BLaER1 (cell line): ENCODE data around the gene CEACAM19.
"Not testable (repeated sequence)": the region's sequence is repeated elsewhere in the genome, so short reads cannot be mapped to it uniquely, and the experiment has no call there.

ENCODE experiments used
- H3K27ac ChIP-seq: shearing (Covaris generic); formaldehyde crosslinking; 2 replicates; pipeline ENCODE4 v1.8.1; 2022
- H3K27me3 ChIP-seq: shearing (Covaris generic); formaldehyde crosslinking; 2 replicates; pipeline ENCODE4 v1.8.1; 2022
- H3K36me3 ChIP-seq: shearing (Covaris generic); formaldehyde crosslinking; 2 replicates; pipeline ENCODE4 v1.8.1; 2022
- H3K4me1 ChIP-seq: shearing (Covaris generic); formaldehyde crosslinking; 2 replicates; pipeline ENCODE4 v1.8.1; 2022
- H3K4me2 ChIP-seq: shearing (Covaris generic); formaldehyde crosslinking; 2 replicates; pipeline ENCODE4 v1.8.1; 2022
- H3K4me3 ChIP-seq: shearing (Covaris generic); formaldehyde crosslinking; 2 replicates; pipeline ENCODE4 v1.8.1; 2022
- H3K9ac ChIP-seq: shearing (Covaris generic); formaldehyde crosslinking; 2 replicates; pipeline ENCODE4 v1.8.1; 2022
- H3K9me3 ChIP-seq: shearing (Covaris generic); formaldehyde crosslinking; 2 replicates; pipeline ENCODE4 v1.8.1; 2022
- H4K20me1 ChIP-seq: shearing (Covaris generic); formaldehyde crosslinking; 2 replicates; pipeline ENCODE4 v1.8.1; 2022
- Cebpa-rat ChIP-seq: shearing (Covaris generic); IDR thresholded peaks from 2 replicates; pipeline ENCODE4 v1.8.1; 2022

Gene CEACAM19

GRCh38 chr19:44700547-44700946 is 29.3 kb downstream of the CEACAM19 start:
- H3K4me1 ChIP-seq: peaks cover 26% of the 10 kb centered on the region

DNA sequence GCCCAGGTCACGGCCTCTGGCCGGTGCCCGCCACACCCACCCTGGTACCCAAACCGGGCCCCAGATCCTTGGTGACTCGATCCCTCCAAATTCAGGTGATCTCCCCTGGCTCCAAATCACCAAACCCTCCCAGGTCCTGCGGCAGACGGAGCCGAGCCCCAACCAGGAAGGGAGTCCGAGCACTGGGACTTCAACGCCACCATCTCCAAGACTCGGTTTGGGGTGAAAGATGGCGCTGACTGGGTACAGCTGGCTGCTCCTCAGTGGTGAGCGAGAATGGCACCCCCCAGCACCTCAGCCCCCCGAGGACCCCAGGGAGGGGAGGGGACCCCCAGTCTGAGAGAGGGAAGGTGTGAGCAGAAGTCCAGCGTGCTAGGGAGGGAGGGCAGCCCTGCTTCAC is 29.9 kb downstream of the CEACAM19 start:
- Histone ChIP-seq H4K20me1 (no peaks in the 10 kb centered on the region), H3K9me3 (no peaks in the 10 kb centered on the region), H3K27ac (no peak overlapping the region), H3K4me2 (no peak overlapping the region), H3K27me3 (no peaks in the 10 kb centered on the region), H3K36me3 (no peaks in the 10 kb centered on the region), H3K4me3 (no peak overlapping the region), H3K4me1 (peaks cover 25% of the 10 kb centered on the region), H3K9ac (no peak overlapping the region)
- TF ChIP-seq Cebpa-rat: no peak

More at GRCh38 chr19:44700547-44700946, 29.3 kb downstream of the CEACAM19 start:
- Histone ChIP-seq H3K27me3 (no peaks in the 10 kb centered on the region), H3K4me3 (no peak overlapping the region), H3K9ac (no peak overlapping the region), H3K4me2 (no peak overlapping the region), H3K27ac (no peak overlapping the region), H3K9me3 (no peaks in the 10 kb centered on the region), H3K36me3 (no peaks in the 10 kb centered on the region), H4K20me1 (no peaks in the 10 kb centered on the region)
- TF ChIP-seq Cebpa-rat: no peak

GRCh38 chr19:44702551-44703176 is 31.4 kb downstream of the CEACAM19 start:
- no peak for TF ChIP-seq Cebpa-rat
- Histone ChIP-seq H3K4me2 (no peak overlapping the region), H3K27ac (no peak overlapping the region), H3K27me3 (no peaks in the 10 kb centered on the region), H3K9me3 (no peaks in the 10 kb centered on the region), H3K9ac (no peak overlapping the region), H3K36me3 (no peaks in the 10 kb centered on the region), H3K4me3 (no peak overlapping the region), H3K4me1 (peaks cover 10% of the 10 kb centered on the region), H4K20me1 (no peaks in the 10 kb centered on the region)

- H3K36me3 ChIP-seq: no peaks in the 10 kb centered on the region
- peaks cover 2% of the 10 kb centered on the region for H3K4me1 ChIP-seq
- TF ChIP-seq Cebpa-rat: no peak
- H3K4me3 ChIP-seq: no peak overlapping the region
- H3K9ac ChIP-seq: no peak overlapping the region
- H3K27ac ChIP-seq: no peak overlapping the region
- no peak overlapping the region for H3K4me2 ChIP-seq
- H4K20me1 ChIP-seq: no peaks in the 10 kb centered on the region
- no peaks in the 10 kb centered on the region for H3K27me3 ChIP-seq
- H3K9me3 ChIP-seq: no peaks in the 10 kb centered on the region
Measured at GRCh38 chr19:44703336-44704078, 32.2 kb downstream of the CEACAM19 start.

DNA sequence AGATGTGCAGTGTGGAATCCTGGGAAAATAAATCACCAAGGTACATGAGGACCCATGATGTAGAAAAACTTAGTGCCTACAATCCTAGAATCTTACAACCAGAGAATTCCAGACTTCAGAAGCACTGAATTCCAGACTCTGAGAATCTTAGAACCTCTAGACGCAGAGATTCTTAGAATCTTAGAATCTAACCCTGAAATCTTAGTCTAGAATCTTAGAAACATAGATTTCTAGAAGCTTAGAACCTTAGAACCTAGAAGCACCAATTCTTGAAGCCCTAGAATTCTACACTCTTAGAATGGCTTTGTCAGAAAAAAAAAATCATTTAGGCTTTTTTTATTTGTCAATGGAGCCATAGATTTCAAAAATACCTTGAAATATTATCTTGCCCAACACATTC is 33.7 kb downstream of the CEACAM19 start:
- peaks cover 3% of the 10 kb centered on the region for H3K4me1 ChIP-seq
- no peak overlapping the region for H3K27ac ChIP-seq

DNA sequence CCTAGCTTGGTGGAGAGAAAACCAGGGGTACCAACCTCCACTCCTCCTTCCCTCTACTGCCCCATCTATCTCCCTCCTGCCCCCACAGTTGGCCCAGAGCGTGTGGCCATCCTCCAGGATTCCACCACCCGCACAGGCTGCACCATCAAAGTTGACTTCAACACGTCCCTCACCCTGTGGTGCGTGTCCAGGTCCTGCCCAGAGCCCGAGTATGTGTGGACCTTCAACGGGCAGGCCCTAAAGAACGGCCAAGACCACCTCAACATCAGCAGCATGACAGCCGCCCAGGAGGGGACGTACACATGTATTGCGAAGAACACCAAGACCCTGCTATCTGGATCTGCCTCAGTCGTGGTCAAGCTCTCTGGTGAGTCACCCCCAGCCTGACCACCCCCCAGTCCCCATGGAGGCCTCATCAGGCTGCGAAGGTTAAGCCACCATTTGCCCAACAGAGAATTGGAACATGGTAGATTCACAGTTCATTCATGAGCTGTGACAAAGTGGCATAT is 34.3 kb downstream of the CEACAM19 start:
- H3K4me1 ChIP-seq: peaks cover 9% of the 10 kb centered on the region
- no peaks in the 10 kb centered on the region for H3K27me3 ChIP-seq
- no peak overlapping the region for H3K9ac ChIP-seq
- H3K4me3 ChIP-seq: no peak overlapping the region
- no peak overlapping the region for H3K27ac ChIP-seq
- no peaks in the 10 kb centered on the region for H4K20me1 ChIP-seq
- no peak for TF ChIP-seq Cebpa-rat
- no peaks in the 10 kb centered on the region for H3K9me3 ChIP-seq
- no peak overlapping the region for H3K4me2 ChIP-seq
- no peaks in the 10 kb centered on the region for H3K36me3 ChIP-seq

More for the DNA sequence above, 33.7 kb downstream of the CEACAM19 start:
- H3K27me3 ChIP-seq: no peaks in the 10 kb centered on the region
- H4K20me1 ChIP-seq: no peaks in the 10 kb centered on the region
- H3K36me3 ChIP-seq: no peaks in the 10 kb centered on the region
- H3K9me3 ChIP-seq: no peaks in the 10 kb centered on the region
- H3K9ac ChIP-seq: no peak overlapping the region
- H3K4me2 ChIP-seq: no peak overlapping the region
- H3K4me3 ChIP-seq: no peak overlapping the region
- no peak for TF ChIP-seq Cebpa-rat

DNA sequence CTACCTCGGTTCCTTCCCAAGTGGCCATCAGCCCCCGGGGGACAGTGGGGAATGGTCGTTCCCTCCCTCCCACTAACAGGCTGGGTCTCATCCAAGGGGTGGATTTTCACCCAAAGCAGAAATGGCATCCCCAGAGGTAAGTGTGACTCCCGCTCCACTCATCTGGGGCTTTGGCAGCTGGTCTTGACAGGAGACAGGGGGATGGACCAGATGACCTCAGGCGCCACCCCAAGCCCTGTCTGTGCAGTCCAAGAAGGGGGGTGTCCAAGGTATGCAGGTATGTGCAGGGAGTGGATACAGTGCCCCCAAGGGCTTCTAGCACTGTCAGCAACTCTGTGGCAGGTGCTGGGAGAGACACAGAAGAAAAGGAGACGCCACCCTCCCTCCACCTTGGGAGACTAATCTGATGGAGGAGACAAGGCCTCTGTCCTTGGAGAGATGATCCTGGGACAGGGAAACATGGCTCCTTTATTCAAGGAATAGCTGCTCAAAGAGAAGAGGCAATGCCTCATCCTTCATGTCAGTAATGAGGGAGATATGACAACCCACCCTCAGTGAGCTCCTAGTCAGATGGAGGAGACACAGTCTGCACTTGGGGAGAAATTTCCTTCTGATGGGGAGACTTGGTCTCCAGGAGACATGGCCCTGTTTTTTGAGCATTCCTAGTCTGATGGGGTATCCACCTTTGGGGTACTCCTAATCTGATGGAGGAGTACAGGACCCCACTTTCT is 35.4 kb downstream of the CEACAM19 start:
- Histone ChIP-seq H3K9ac (no peak overlapping the region), H4K20me1 (no peaks in the 10 kb centered on the region), H3K36me3 (no peaks in the 10 kb centered on the region), H3K9me3 (no peaks in the 10 kb centered on the region), H3K27me3 (no peaks in the 10 kb centered on the region), H3K4me1 (peaks cover 12% of the 10 kb centered on the region), H3K4me2 (no peak overlapping the region), H3K27ac (no peak overlapping the region), H3K4me3 (no peak overlapping the region)
- TF ChIP-seq Cebpa-rat: no peak

GRCh38 chr19:44707794-44708193 is 36.5 kb downstream of the CEACAM19 start:
- H3K27ac ChIP-seq: no peak overlapping the region
- no peak overlapping the region for H3K4me2 ChIP-seq
- H3K4me3 ChIP-seq: no peak overlapping the region
- no peaks in the 10 kb centered on the region for H3K27me3 ChIP-seq
- H3K9ac ChIP-seq: no peak overlapping the region
- H3K9me3 ChIP-seq: no peaks in the 10 kb centered on the region
- no peak for TF ChIP-seq Cebpa-rat
- no peaks in the 10 kb centered on the region for H3K36me3 ChIP-seq
- H4K20me1 ChIP-seq: no peaks in the 10 kb centered on the region
- peaks cover 12% of the 10 kb centered on the region for H3K4me1 ChIP-seq

DNA sequence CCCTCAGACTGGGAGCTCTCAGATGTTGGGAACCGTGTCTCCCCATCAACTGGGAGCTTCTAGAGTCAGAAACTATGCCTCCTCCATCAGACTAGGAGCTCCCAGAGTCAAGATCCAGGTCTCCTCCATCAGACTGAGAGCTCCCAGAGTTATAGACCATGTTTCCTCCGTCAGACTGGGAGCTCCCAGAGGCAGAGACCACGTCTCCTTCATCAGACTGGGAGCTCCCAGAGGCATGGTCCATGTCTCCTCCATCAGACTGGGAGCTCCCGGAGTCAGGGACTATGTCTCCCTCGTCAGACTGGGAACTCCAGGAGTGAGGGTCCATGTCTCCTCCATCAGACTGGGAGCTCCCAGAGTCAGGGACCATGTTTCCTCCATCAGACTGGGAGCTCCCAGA is 37.7 kb downstream of the CEACAM19 start:
- TF ChIP-seq Cebpa-rat: no peak
- H3K27ac ChIP-seq: no peak overlapping the region
- no peaks in the 10 kb centered on the region for H4K20me1 ChIP-seq
- H3K4me2 ChIP-seq: no peak overlapping the region
- H3K4me1 ChIP-seq: peaks cover 12% of the 10 kb centered on the region
- H3K9me3 ChIP-seq: no peaks in the 10 kb centered on the region
- no peaks in the 10 kb centered on the region for H3K36me3 ChIP-seq
- no peak overlapping the region for H3K4me3 ChIP-seq
- no peaks in the 10 kb centered on the region for H3K27me3 ChIP-seq
- H3K9ac ChIP-seq: no peak overlapping the region

DNA sequence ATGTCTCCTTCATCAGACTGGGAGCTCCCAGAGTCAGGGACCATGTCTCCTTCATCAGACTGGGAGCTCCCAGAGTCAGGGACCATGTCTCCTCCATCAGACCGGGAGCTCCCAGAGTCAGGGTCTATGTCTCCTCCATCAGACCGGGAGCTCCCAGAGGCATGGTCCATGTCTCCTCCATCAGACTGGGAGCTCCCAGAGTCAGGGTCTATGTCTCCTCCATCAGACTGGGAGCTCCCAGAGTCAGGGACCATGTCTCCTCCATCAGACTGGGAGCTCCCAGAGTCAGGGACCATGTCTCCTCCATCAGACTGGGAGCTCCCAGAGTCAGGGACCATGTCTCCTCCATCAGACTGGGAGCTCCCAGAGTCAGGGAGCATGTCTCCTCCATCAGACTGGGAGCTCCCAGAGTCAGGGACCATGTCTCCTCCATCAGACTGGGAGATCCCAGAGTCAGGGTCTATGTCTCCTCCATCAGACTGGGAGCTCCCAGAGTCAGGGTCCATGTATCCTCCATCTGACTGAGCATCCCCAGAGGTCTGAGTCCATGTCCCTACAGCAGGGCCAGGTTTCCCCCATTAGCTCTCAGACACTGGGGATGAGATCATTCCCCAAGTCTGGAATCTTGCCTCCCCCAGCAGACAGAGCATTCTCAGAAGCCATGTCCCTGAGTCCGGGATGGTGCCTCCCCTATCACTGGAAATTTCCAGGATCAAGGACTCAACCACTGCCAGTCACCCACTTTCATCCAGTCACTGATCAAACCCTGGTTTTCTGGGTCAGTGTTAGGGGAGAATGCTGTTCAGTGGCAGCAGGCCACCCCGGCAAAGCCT is 38.4 kb downstream of the CEACAM19 start:
- not testable (repeated sequence) for H3K27ac ChIP-seq, H3K36me3 ChIP-seq, H3K4me3 ChIP-seq, H4K20me1 ChIP-seq, H3K9ac ChIP-seq, H3K9me3 ChIP-seq, H3K27me3 ChIP-seq
- H3K4me2 ChIP-seq: peak overlapping the region; percentile 58
- peaks cover 12% of the 10 kb centered on the region for H3K4me1 ChIP-seq
